Fibroblast of the aortic adventitia (primary cell): ENCODE measurements around the gene ITIH3. TPM values are rescaled to one million over a fixed set of nuclear protein-coding genes. Genes with fewer than 3 reads are reported as not detected.
A peak's percentile ranks its signal among the peaks of the same experiment; 100 is the strongest.

ENCODE experiments used
- DNase-seq: peaks from one replicate; pipeline ENCODE4 v3.0.0-alpha.2; 2010; ENCODE audit warnings: low read depth
- H3K4me3 ChIP-seq: 2 replicates; pipeline ENCODE4 v1.5.1; 2011; ENCODE audit warnings: low read depth, mild to moderate bottlenecking, control low read depth, low read length, moderate library complexity
- total RNA-seq: library from RNA; depleted of rRNA; stranded (reverse); fragments of >200 nt; gene quantifications from 2 replicates; pipeline ENCODE4 v1.2.3, GENCODE V29; 2012; ENCODE audit warnings: low replicate concordance
- TF ChIP-seq, protein P1 (sequence below): IDR thresholded peaks from 2 replicates; pipeline ENCODE4 v1.5.1; 2011; ENCODE audit warnings: mild to moderate bottlenecking, low read length, control low read depth, inconsistent platforms; ENCODE audit not compliant: insufficient read depth

ITIH3 gene
- total RNA-seq, 1 donor: under 0.01 TPM

DNA sequence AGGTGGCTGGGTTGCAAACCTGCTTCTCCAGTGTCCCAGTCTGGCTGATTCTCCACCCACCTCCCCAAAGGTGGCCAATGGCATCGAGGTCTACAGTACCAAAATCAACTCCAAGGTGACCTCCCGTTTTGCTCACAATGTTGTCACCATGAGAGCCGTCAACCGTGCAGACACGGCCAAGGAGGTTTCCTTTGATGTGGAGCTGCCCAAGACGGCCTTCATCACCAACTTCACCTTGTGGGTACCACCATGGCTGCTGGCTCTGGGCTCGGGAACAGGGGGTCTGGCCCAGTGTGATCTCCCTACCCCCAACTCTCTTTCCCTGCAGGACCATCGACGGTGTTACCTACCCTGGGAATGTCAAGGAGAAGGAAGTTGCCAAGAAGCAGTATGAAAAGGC is 1.8 kb downstream of the ITIH3 start:
- DNase-seq: no peak
- TF ChIP-seq, protein P1, sequence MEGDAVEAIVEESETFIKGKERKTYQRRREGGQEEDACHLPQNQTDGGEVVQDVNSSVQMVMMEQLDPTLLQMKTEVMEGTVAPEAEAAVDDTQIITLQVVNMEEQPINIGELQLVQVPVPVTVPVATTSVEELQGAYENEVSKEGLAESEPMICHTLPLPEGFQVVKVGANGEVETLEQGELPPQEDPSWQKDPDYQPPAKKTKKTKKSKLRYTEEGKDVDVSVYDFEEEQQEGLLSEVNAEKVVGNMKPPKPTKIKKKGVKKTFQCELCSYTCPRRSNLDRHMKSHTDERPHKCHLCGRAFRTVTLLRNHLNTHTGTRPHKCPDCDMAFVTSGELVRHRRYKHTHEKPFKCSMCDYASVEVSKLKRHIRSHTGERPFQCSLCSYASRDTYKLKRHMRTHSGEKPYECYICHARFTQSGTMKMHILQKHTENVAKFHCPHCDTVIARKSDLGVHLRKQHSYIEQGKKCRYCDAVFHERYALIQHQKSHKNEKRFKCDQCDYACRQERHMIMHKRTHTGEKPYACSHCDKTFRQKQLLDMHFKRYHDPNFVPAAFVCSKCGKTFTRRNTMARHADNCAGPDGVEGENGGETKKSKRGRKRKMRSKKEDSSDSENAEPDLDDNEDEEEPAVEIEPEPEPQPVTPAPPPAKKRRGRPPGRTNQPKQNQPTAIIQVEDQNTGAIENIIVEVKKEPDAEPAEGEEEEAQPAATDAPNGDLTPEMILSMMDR: no peak
- H3K4me3 ChIP-seq: no peak overlapping the region

DNA sequence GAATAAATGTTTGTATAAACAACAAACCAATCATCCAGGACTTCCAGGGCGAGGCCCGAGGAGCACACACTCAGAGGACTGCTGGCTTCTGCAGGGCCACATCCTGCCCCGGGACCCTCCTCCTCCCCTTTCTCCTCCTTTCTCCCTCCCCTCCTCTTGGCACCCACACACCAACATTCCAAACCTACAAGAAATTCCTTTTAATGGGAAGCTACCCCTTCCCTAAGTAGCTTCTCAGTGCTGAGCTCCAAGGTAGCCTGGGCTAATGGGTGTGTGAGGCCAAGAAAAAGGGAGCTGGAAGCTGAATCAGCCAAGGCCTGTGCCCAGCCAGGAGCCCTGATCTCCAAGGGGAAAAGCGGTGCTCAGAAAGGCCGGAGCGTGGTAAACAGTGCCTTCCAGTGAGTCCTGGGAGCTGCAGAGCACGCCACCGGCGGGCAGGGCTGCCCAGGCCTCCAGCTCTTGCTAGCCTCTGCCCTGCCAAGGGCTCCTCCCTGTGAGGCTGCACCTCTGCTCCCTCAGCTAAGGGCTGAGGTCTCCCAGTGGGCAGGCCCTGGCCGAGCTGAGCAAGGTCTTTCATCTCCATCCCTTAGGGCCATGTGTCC is 3.9 kb downstream of the ITIH3 start:
- peak; percentile 9 for DNase-seq
- TF ChIP-seq, protein P1: no peak
- no peak overlapping the region for H3K4me3 ChIP-seq

DNA sequence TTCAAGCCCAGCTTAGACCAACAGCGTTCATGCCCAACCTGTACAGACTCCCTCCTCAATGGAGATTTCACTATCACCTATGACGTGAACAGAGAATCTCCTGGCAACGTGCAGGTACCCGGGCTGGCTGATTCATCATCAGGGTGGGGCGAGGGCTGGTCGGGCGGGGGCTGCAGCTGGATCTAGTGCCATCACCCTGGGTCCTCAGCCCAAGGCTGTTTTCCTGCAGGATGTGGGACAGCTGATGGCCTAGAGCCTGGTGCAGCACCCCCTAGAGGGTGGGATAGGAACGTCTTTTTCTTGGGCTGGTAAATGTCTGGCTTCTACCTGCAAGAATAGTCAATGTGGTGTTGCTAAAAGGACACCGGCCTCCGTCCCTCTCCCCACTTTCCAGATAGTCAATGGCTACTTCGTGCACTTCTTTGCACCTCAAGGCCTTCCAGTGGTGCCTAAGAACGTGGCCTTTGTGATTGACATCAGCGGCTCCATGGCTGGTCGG is 4.4 kb downstream of the ITIH3 start:
- H3K4me3 ChIP-seq: no peak overlapping the region
- TF ChIP-seq, protein P1: peak; percentile 35
- DNase-seq: no peak

DNA sequence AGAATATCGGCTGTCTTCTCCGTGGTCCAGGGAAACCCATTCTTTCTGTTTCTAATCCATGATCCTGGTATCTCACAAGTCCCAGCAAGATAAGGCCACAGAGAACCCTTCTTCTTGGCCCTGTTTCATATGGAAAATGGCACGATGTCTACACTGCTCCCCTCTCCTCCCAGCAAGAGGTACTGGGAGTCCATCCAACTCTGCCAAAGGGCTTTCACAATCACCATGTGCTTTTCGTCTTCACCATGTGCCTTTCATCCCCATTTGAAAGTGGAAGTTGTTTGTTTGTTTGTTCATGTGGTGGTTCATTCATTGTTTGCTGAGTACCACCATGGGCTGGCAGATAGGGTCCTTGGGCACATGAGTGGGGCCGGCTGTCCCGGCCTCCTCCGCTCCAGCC is 5.5 kb downstream of the ITIH3 start:
- no peak overlapping the region for H3K4me3 ChIP-seq
- TF ChIP-seq, protein P1: no peak
- DNase-seq: peak; percentile 16

DNA sequence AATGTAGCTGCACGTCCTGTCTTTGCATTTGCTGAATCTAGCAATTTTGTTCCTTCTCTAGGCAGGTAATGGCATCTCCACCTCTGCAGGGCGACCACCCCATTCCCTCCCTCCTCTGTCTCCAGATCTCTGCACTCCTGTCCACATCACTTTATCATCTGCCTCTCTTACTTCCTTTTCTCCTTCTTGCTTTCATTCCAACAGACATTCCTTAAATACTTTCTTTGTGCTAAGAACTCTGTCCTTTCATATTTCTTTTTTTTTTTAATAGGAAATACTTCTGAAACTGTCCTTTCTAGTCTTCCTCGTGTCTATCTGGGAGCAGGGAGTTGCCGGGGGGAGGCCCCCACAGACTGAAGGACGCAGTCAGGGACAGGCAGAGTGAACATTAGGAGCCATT is 7.2 kb downstream of the ITIH3 start:
- peak; percentile 10 for DNase-seq
- no peak overlapping the region for H3K4me3 ChIP-seq
- TF ChIP-seq, protein P1: no peak

DNA sequence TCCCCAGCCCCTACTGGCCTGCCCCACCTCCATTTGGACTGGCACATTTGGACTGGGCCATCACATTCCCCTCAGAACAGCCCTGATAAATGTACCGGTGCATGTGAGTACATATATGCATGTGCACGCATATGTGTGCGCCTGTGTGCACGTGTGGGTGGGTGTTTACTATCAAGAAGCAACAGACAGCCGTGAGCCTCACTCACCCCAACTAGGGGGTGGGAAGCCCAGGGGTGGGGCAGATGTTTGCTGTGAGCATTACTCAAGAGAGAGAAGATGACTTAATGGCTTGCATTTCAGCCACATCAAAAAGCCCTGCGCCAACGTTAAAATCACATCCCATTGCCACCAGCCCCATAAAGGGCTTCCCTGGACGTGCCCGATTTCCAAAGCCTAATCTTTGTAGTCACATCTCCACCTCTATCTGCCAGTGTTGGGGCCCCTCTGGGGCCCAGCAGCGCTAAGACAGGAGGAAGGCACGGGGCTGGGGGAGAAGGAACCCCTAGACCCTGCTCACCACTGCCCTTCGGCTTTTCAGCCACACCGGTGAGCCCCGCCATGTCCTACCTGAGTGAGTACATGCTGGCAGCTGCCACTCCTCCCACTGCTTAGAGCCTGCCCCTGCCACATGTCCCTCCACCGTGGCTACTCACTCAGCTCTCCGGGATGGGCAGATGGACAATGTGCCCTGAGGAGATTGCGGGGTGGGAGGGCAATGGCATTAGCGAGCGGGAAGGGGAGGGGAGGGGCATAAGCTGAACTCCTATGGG is 10.9 kb downstream of the ITIH3 start:
- DNase-seq: no peak
- no peak overlapping the region for H3K4me3 ChIP-seq
- TF ChIP-seq, protein P1: no peak
